Cardiac fibroblast (primary cell): ENCODE results near the gene IL2RA.
"Not testable (repeated sequence)": the region's sequence is repeated elsewhere in the genome, so short reads cannot be mapped to it uniquely, and the experiment has no call there.

ENCODE experiments used
- DNase-seq, 2 donors: peaks; one replicate each; pipeline versions ENCODE4 v3.0.0 to v3.0.0-alpha.2; 2010; ENCODE audit warnings: low read depth in 2 of 2
- H3K4me3 ChIP-seq, 2 donors: replicated peaks in 1 of 2; 1 replicate in 1 of 2; 2 replicates in 1 of 2; pipeline ENCODE4 v1.5.1; 2011; ENCODE audit warnings: low read depth in 2 of 2, low read length in 2 of 2, mild to moderate bottlenecking in 2 of 2, moderate library complexity in 1 of 2
- CTCF ChIP-seq: IDR thresholded peaks from one replicate; pipeline ENCODE4 v1.5.1; 2011; ENCODE audit warnings: low read depth, mild to moderate bottlenecking, low read length, inconsistent platforms

The IL2RA gene

GRCh38 chr10:6065835-6066234 is 3.7 kb upstream of the IL2RA start:
- H3K4me3 ChIP-seq: no peak overlapping the region
- peak; percentile 34 to 79 for DNase-seq

GRCh38 chr10:6065406-6065805 is 3.2 kb upstream of the IL2RA start:
- H3K4me3 ChIP-seq: no peak overlapping the region
- no peak for TF ChIP-seq CTCF
- peak in 1 of 2 donors; percentile 15 for DNase-seq

More at GRCh38 chr10:6065835-6066234, 3.7 kb upstream of the IL2RA start:
- TF ChIP-seq CTCF: no peak

- not testable (repeated sequence) for H3K4me3 ChIP-seq, DNase-seq
Observed at GRCh38 chr10:6064726-6065125, 2.6 kb upstream of the IL2RA start.

GRCh38 chr10:6064119-6064518 is 2.0 kb upstream of the IL2RA start:
- TF ChIP-seq CTCF: no peak
- no peak for DNase-seq

GRCh38 chr10:6061056-6061455 is 1.1 kb downstream of the IL2RA start:
- no peak for DNase-seq
- no peak for TF ChIP-seq CTCF
- no peak overlapping the region for H3K4me3 ChIP-seq

More at GRCh38 chr10:6064119-6064518, 2.0 kb upstream of the IL2RA start:
- no peak overlapping the region for H3K4me3 ChIP-seq

- H3K4me3 ChIP-seq: no peak overlapping the region
- no peak for TF ChIP-seq CTCF
- no peak for DNase-seq
Observed at GRCh38 chr10:6059506-6059905, 2.7 kb downstream of the IL2RA start.

GRCh38 chr10:6058682-6059475 is 3.3 kb downstream of the IL2RA start:
- no peak for DNase-seq
- no peak for TF ChIP-seq CTCF
- H3K4me3 ChIP-seq: no peak overlapping the region
